ENCODE measurements around the gene RGR.

The RGR gene

GRCh38 chr10:84241185-84241790 lies 3.6 kb upstream of the RGR start, which contains the start of gene LRIT1:
Gene LRIT1 (minus strand): TSS chr10:84241546. CDS start chr10:84241439, 107 bp downstream.
- no peak within 1 kb of the TSS for H3K4me3 ChIP-seq

GRCh38 chr10:84243759-84244158 lies 1.1 kb upstream of the RGR start:
- DNase-seq (ENCODE audit: low spot score), result no peak
- Histone ChIP-seq H3K4me3 (no peak overlapping the region), H3K27ac (no peak overlapping the region)
- TF ChIP-seq, protein P1, sequence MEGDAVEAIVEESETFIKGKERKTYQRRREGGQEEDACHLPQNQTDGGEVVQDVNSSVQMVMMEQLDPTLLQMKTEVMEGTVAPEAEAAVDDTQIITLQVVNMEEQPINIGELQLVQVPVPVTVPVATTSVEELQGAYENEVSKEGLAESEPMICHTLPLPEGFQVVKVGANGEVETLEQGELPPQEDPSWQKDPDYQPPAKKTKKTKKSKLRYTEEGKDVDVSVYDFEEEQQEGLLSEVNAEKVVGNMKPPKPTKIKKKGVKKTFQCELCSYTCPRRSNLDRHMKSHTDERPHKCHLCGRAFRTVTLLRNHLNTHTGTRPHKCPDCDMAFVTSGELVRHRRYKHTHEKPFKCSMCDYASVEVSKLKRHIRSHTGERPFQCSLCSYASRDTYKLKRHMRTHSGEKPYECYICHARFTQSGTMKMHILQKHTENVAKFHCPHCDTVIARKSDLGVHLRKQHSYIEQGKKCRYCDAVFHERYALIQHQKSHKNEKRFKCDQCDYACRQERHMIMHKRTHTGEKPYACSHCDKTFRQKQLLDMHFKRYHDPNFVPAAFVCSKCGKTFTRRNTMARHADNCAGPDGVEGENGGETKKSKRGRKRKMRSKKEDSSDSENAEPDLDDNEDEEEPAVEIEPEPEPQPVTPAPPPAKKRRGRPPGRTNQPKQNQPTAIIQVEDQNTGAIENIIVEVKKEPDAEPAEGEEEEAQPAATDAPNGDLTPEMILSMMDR (IDR thresholded peaks at IDR 0.05), result no peak

More at GRCh38 chr10:84241185-84241790, 3.6 kb upstream of the RGR start, which contains the start of gene LRIT1:
- TF ChIP-seq, protein P1 (IDR thresholded peaks at IDR 0.05), result no peak
- no peak within 1 kb of the TSS for H3K27ac ChIP-seq
- DNase-seq (ENCODE audit: low spot score), result peak; percentile 66

GRCh38 chr10:84247496-84247895 lies 2.6 kb downstream of the RGR start:
- Histone ChIP-seq H3K27ac (no peak overlapping the region), H3K4me3 (no peak overlapping the region)
- TF ChIP-seq, protein P1 (IDR thresholded peaks at IDR 0.05), result no peak
- DNase-seq (ENCODE audit: low spot score), result no peak

DNA sequence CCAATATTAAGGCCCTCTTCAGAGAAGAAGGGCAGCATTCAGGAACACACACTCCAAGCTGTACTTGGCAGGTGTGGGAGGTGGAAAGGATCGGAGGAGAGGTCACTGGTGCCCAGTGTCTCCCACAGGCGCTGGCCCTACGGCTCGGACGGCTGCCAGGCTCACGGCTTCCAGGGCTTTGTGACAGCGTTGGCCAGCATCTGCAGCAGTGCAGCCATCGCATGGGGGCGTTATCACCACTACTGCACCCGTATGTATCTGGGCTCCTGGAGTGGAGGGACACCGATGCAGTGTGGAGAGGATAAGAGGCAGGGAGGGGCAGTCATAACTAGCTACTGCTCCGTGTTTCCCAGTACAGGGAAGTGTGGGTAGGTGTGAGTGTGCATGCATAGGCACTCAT lies 3.9 kb downstream of the RGR start:
- H3K27ac ChIP-seq, result no peak overlapping the region
- DNase-seq (ENCODE audit: low spot score), result no peak
- TF ChIP-seq, protein P1 (IDR thresholded peaks at IDR 0.05), result no peak
- H3K4me3 ChIP-seq, result no peak overlapping the region

GRCh38 chr10:84254552-84255478 lies 10.0 kb downstream of the RGR start:
- Histone ChIP-seq H3K4me3 (no peak overlapping the region), H3K27ac (no peak overlapping the region)
- no peak for DNase-seq (ENCODE audit: low spot score)
- TF ChIP-seq, protein P1 (IDR thresholded peaks at IDR 0.05), result no peak

DNA sequence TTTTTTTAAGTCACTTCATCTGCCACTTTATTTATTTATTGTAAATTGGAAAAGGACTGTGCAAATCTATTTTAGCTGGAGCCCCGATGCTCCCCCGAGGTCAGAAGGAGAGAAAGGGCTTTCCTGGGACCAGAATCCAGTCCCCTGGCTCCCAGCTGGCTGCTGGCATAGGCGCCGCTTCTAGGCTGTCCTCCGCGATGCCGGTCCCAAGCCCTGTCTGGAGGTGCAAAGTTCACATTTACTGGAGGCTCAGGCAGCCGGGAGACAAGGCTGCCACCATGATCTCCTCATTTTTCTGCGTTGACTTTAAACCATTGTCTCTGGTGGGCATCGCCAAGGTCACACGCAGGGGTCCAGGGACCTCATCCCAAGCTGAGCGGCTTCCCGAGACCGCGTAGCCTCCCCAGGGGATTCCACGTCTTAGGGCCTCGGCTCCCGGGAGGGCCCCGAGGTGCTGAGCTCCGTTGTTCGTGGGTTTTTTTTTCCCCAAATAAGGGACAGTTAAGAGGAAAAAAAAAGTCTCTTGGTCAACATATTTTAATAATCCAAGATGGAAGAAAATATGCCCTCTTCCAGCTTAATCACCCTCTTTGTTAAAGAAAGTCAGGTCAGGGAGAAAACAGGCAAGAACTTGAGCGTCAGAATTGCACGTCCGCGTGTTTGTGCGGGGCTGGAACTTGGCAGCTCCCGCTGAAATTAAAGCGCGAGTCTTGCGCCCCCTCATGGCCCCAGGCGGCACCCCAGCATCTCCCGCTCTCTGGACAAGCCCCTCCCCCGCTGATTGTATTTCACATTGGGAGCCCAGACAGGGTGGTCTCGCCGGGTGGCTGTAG lies 11.9 kb downstream of the RGR start:
- Histone ChIP-seq H3K4me3 (peak overlapping the region; percentile 15), H3K27ac (no peak overlapping the region)
- no peak for DNase-seq (ENCODE audit: low spot score)
- TF ChIP-seq, protein P1 (IDR thresholded peaks at IDR 0.05), result no peak

Data from coronary artery (tissue), 2 donors.